Fibroblast of villous mesenchyme (primary cell): Measurements from ENCODE around the gene MYO10. TPM values are rescaled to one million over a fixed set of nuclear protein-coding genes. Genes with fewer than 3 reads are reported as not detected.

Experiments used
- DNase-seq: peaks from one replicate; pipeline ENCODE4 v3.0.0-alpha.2; 2010; ENCODE audit warnings: low read depth
- H3K4me3 ChIP-seq: 2 replicates; pipeline ENCODE4 v1.5.1; 2011; ENCODE audit warnings: low read depth, mild to moderate bottlenecking, low read length
- CTCF ChIP-seq: IDR thresholded peaks from 2 replicates; pipeline ENCODE4 v1.5.1; 2012; ENCODE audit warnings: low read depth, mild to moderate bottlenecking, low read length; ENCODE audit not compliant: insufficient read depth
- total RNA-seq: library from RNA; depleted of rRNA; stranded (reverse); fragments of >200 nt; gene quantifications from 2 replicates; pipeline ENCODE4 v1.2.3, GENCODE V29; 2012

MYO10 gene
- total RNA-seq, 1 donor = 36.7 TPM

GRCh38 chr5:16687898-16688297, 248.2 kb downstream of the MYO10 start:
- TF ChIP-seq CTCF = no peak
- no peak overlapping the region for H3K4me3 ChIP-seq
- DNase-seq = no peak

DNA sequence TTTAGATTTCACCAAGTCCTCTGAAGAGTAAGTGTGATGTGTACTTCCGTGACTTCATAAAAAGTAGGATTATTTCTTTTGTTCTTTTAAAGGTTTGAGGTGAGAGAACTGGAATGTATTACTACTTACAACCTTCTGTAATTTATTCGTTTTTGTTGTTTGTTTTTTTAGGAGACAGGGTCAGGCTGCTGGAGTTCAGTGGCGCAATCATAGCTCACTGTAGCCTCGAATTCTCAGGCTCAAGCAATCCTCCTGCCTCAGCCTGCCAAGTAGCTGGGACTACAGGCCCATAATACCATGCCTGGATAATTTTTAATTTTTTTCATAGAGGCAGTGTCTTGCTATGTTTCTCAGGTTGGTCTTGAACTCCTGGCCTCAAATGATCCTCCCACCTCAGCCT, 251.0 kb downstream of the MYO10 start:
- H3K4me3 ChIP-seq = no peak overlapping the region
- peak; percentile 41 for DNase-seq
- no peak for TF ChIP-seq CTCF

DNA sequence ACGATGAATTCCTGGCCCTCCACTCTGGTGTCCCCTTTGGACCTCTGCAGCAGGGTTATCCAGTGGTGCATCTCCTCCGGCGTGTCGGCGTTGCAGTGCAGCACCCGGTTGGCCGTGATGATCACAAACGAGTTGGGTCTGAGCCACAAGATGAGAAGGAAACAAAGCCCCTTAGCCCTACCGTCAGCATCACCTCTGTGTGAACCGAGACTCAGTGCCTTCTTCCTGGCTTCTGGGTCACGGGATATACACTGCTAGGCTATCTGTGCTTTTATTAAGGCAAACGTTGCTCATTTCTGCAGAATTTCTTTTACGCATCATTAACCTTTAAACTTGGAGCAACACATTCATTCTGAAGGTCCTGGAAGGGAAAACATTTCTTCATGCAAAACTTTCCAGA, 254.2 kb downstream of the MYO10 start:
- no peak for TF ChIP-seq CTCF
- DNase-seq = no peak
- H3K4me3 ChIP-seq = no peak overlapping the region

DNA sequence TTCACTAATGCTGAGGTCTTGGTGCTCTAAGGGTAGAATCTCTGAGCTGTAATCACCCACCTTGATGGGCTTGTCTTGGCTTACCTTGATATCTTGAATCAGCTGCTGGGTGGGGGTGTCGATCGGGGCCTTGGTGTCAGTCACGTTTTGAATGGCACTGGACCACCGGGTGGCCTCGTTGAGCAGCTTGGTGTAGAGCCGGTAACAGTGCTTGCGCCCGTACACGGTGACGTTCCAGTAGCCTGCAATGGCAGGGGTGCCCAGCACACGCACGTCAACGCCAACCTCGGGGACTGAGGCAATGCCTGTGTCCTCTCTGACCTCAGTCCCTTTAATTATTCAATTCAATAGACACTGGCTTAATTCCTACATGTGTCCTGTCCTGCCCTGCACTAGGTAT, 256.2 kb downstream of the MYO10 start:
- TF ChIP-seq CTCF = no peak
- no peak for DNase-seq
- H3K4me3 ChIP-seq = no peak overlapping the region

DNA sequence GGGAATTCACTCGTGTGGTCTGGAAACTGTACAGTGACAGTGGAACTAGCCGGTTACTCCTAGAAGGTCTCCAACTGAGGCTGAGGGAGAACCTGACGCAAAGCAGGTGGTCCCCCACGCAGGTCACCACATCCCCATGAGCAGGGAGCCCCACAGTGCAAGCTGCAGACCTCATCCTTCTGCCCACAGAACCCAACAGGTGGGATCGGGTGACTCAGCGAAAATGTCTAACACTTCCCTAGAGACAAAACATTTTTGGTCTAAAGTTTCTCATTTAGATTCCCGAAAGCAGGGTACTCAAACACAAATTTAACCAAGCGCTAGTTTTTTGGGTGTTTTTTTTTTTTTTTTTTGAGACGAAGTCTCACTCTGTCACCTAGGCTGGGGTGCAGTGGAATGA, 256.9 kb downstream of the MYO10 start:
- TF ChIP-seq CTCF = no peak
- DNase-seq = no peak
- no peak overlapping the region for H3K4me3 ChIP-seq

DNA sequence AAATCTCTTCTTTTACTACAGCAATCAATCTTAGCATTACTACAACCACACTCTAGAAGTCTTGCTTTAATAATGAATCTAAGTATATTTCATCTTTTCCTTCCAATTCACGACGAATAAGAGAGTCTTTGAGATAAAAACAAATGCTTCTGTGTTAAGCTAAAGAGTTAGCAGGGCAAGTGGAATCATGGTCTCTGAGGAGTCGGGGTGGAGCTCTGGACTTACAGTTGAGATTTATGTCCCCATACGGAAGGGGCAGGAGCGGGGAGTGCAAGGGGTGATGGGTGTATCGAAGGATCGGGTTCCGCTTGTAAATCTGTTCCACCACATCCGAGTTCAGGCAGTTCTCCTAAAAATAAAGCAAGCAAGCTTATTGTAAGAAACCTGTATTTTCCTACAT, 260.3 kb downstream of the MYO10 start:
- no peak for DNase-seq
- no peak overlapping the region for H3K4me3 ChIP-seq
- TF ChIP-seq CTCF = no peak

GRCh38 chr5:16674750-16675149, 261.3 kb downstream of the MYO10 start:
- no peak overlapping the region for H3K4me3 ChIP-seq
- no peak for TF ChIP-seq CTCF
- no peak for DNase-seq
